Adrenal gland (tissue), 12 donors: Measurements from ENCODE around the gene RXYLT1. TPM values are rescaled to one million over a fixed set of nuclear protein-coding genes. Genes with fewer than 3 reads are reported as not detected.

Experiments
- DNase-seq, 7 donors: peaks; one replicate each; pipeline ENCODE4 v3.0.0-alpha.2; 2019 to 2020
- H3K27ac ChIP-seq, 5 donors: fragments of 200-600 bp; sonication (generic) in 4 of 5; 1 replicate in 3 of 5; 2 replicates in 2 of 5; pipeline versions ENCODE4 v1.5.1 to v1.8.0; 2016 to 2020; ENCODE audit warnings: mild to moderate bottlenecking in 1 of 5
- H3K27me3 ChIP-seq: fragments of 200-600 bp; 2 replicates; pipeline ENCODE4 v1.8.0; 2021
- H3K36me3 ChIP-seq, 2 donors: fragments of 200-600 bp; replicated peaks in 1 of 2; 1 replicate in 1 of 2; 2 replicates in 1 of 2; pipeline versions ENCODE4 v1.5.1 to v1.8.0; 2018 to 2022
- H3K4me1 ChIP-seq, 2 donors: fragments of 200-600 bp; replicated peaks in 1 of 2; 1 replicate in 1 of 2; 2 replicates in 1 of 2; pipeline versions ENCODE4 v1.5.1 to v1.8.0; 2018 to 2021
- H3K4me3 ChIP-seq, 4 donors: fragments of 200-600 bp; sonication (generic) in 3 of 4; one replicate each; pipeline ENCODE4 v1.5.1; 2016 to 2018
- H3K9me3 ChIP-seq, 3 donors: fragments of 200-600 bp; sonication (generic) in 1 of 3; replicated peaks in 1 of 3; 1 replicate in 2 of 3; 2 replicates in 1 of 3; pipeline versions ENCODE4 v1.5.1 to v1.8.0; 2016 to 2021
- POLR2A ChIP-seq, 2 donors: fragments of 450-650 bp; IDR thresholded peaks; one replicate each; pipeline ENCODE4 v1.6.1; 2017; ENCODE audit warnings: antibody characterized with exemption in 2 of 2, mild to moderate bottlenecking in 2 of 2, moderate library complexity in 1 of 2
- WGBS, 4 donors: extraction: QIAGEN DNeasy Blood & Tissue Kit in 2 of 4; methylation state at CpG; one replicate each; pipeline versions ENCODE4 v1.1.5 to v1.1.7; 2013 to 2017; 5-methylcytosine and 5-hydroxymethylcytosine counted together
- intact Hi-C, 2 donors: fragments of 100-400 bp; cut with DNase I; formaldehyde crosslinking; loops; one replicate each; pipeline versions ENCODE4 v1.14.1 to v1.15.0; 2022 to 2023
- polyA plus RNA-seq, 3 donors: library from polyadenylated mRNA; stranded (reverse); fragments of 200-250 nt in 2 of 3; fragments of 350-450 nt in 1 of 3; fragmentation: Illumina TruSeq in 1 of 3; extraction: RNeasy Lipid Tissue Mini Kit (QIAGEN cat#74804) in 1 of 3; gene quantifications; one replicate each; pipeline ENCODE4 v1.2.3, GENCODE V29; 2013 to 2014
- total RNA-seq, 9 donors: library from RNA; depleted of rRNA in 4 of 9; stranded (reverse); fragments of >200 nt in 4 of 9; fragments of 120-200 nt in 1 of 9; fragmentation: NEBNext Ultra II Directional in 1 of 9; extraction: Animal tissue kit (Norgen Biotek cat#: 25700) in 1 of 9; gene quantifications; one replicate each; pipeline versions ENCODE4 v1.1.0 to v1.2.4, GENCODE V29; 2013 to 2023
- TF ChIP-seq, protein P1 (sequence below), 6 experiments: fragments of 450-650 bp in 4 of 6; fragments of 200-600 bp in 2 of 6; sonication (generic) in 1 of 6; IDR thresholded peaks; 1 replicate in 5 of 6; 2 replicates in 1 of 6; pipeline versions ENCODE4 v1.5.1 to v1.8.0; 2016 to 2021; ENCODE audit warnings: antibody characterized with exemption in 6 of 6, mild to moderate bottlenecking in 2 of 6, moderate library complexity in 1 of 6
- donor health status: healthy with polysubstance abuse.
- donor health status: Bipolar disorder and iron deficiency.
- donor health status: DM: yes; HTN: yes; CAD: no.
- donor health status: DM: no; HTN: no; CAD: no.
- donor health status: DM: no; HTN: no; CAD: no.
- donor health status: DM: yes; HTN: yes; CAD: no.

Gene RXYLT1
- total and polyA plus RNA-seq, 12 donors = 13.9 to 44.9 (median 26.3) TPM

DNA sequence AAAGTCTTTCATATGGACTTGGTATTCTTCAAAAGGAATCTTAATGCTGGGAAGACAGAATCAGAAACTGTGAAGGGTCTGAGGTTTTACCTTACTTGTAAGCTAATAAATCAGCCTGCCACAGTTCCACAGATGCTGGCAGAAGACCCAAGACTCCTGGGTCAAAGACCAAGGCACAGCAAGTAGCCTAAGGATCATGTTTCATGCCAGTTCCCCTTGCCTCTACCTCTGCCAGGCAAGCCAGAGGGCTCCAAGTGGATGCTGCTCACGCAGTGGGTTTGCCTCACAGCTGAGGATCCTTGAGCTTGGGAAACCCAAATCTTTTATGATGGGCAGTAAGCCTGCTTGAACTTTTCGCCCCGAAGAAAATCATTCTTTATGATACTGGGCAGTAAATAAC, 15.2 kb upstream of the RXYLT1 start:
- 51 to 66% (median 59%) methylated on average over 3 of the region's 3 CpGs for WGBS, 4 donors
- no peak overlapping the region for H3K27ac ChIP-seq
- no peak for DNase-seq
- no peak overlapping the region for H3K4me3 ChIP-seq
- H3K36me3 ChIP-seq = no peaks in the 10 kb centered on the region
- intact Hi-C loops = no loop called here
- H3K4me1 ChIP-seq = peaks cover 0 to 4% of the 10 kb centered on the region in 2 donors
- TF ChIP-seq POLR2A (IDR thresholded peaks at IDR 0.05) = no peak
- TF ChIP-seq, protein P1, sequence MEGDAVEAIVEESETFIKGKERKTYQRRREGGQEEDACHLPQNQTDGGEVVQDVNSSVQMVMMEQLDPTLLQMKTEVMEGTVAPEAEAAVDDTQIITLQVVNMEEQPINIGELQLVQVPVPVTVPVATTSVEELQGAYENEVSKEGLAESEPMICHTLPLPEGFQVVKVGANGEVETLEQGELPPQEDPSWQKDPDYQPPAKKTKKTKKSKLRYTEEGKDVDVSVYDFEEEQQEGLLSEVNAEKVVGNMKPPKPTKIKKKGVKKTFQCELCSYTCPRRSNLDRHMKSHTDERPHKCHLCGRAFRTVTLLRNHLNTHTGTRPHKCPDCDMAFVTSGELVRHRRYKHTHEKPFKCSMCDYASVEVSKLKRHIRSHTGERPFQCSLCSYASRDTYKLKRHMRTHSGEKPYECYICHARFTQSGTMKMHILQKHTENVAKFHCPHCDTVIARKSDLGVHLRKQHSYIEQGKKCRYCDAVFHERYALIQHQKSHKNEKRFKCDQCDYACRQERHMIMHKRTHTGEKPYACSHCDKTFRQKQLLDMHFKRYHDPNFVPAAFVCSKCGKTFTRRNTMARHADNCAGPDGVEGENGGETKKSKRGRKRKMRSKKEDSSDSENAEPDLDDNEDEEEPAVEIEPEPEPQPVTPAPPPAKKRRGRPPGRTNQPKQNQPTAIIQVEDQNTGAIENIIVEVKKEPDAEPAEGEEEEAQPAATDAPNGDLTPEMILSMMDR (IDR thresholded peaks at IDR 0.05) = no peak
- H3K27me3 ChIP-seq = no peaks in the 10 kb centered on the region
- no peaks in the 10 kb centered on the region for H3K9me3 ChIP-seq

DNA sequence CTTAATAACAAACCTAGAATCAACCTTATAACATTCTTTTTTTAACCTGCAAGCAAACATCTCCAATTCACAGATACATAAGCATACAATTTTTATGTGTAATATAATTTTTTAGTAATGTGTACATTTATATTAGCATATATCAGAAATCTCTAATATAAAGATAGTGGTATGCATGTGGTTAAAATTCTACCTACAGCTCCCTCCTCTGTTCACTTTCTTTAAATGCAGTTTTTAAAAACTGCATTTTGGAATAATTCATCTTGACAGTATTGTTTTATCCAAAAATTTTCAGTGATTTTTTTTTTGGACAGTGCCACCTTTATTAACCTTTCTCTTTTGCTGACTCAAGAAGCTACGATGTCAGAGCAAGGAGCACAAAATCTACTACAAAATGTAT, 13.2 kb upstream of the RXYLT1 start:
- H3K4me1 ChIP-seq = peaks cover 0 to 4% of the 10 kb centered on the region in 2 donors
- H3K27ac ChIP-seq = no peak overlapping the region
- intact Hi-C loops = no loop called here
- 41 to 68% (median 49%) methylated on average over 1 of the region's 1 CpG for WGBS, 4 donors
- DNase-seq = no peak
- no peak overlapping the region for H3K4me3 ChIP-seq
- H3K9me3 ChIP-seq = no peaks in the 10 kb centered on the region
- H3K36me3 ChIP-seq = no peaks in the 10 kb centered on the region
- TF ChIP-seq POLR2A (IDR thresholded peaks at IDR 0.05) = no peak
- TF ChIP-seq, protein P1 (IDR thresholded peaks at IDR 0.05) = peak in 4 of 6 experiments; percentile 19 to 53 (median 44)
- peaks cover 3% of the 10 kb centered on the region for H3K27me3 ChIP-seq

DNA sequence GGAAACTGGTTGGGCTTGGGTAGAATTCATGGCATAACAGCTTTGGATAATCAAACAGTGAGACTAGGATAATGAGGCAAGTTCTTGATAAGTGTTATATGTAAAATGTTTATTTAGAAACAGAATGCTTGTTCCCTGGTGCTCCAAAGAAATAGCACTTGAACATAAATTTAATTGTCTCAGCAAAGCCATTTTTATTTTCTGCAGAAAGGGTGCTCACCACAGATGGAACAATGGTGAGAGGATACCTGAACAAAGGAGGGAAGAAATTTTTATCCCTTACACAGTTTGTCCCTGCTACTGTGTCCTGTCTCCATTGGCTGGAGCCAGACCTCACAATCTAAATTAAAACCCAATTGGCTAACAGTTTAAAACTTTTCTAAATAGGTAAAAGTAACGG, 9.3 kb upstream of the RXYLT1 start:
- WGBS, 4 donors = 89 to 100% (median 95%) methylated on average over 1 of the region's 1 CpG
- peaks cover 0 to 4% of the 10 kb centered on the region in 2 donors for H3K4me1 ChIP-seq
- no peak overlapping the region for H3K4me3 ChIP-seq
- peaks cover 3% of the 10 kb centered on the region for H3K27me3 ChIP-seq
- intact Hi-C loops = no loop called here
- DNase-seq = no peak
- no peaks in the 10 kb centered on the region for H3K9me3 ChIP-seq
- H3K36me3 ChIP-seq = no peaks in the 10 kb centered on the region
- TF ChIP-seq POLR2A (IDR thresholded peaks at IDR 0.05) = no peak
- TF ChIP-seq, protein P1 (IDR thresholded peaks at IDR 0.05) = no peak
- no peak overlapping the region for H3K27ac ChIP-seq

DNA sequence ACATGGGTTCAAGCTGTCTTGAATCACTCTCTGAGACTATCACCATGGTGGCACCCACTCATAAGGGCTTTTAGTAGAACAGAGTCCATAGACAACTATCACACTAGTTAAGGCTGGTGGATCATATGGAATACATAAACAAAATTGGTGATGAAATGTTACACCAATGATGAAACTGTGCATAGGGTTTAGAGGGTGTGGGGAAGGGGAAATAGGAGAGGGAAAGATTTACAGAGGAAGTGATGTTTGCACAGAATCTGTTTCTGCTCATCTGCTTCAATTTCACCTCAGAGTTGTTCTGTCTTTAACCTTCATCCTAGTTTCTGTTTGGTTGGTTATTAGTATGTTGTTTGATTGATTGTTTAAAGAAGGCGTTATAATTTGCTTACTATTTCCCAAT, 2.4 kb upstream of the RXYLT1 start:
- peaks cover 0 to 20% of the 10 kb centered on the region in 2 donors for H3K4me1 ChIP-seq
- no peak for TF ChIP-seq POLR2A (IDR thresholded peaks at IDR 0.05)
- TF ChIP-seq, protein P1 (IDR thresholded peaks at IDR 0.05) = no peak
- intact Hi-C loops = no loop called here
- no peaks in the 10 kb centered on the region for H3K27me3 ChIP-seq
- no peaks in the 10 kb centered on the region for H3K9me3 ChIP-seq
- 88 to 95% (median 93%) methylated on average over 1 of the region's 1 CpG for WGBS, 4 donors
- no peak overlapping the region for H3K4me3 ChIP-seq
- H3K27ac ChIP-seq = no peak overlapping the region
- no peak for DNase-seq
- H3K36me3 ChIP-seq = no peaks in the 10 kb centered on the region
